Measurements from ENCODE around the gene ARRDC2. TPM values are rescaled to one million over a fixed set of nuclear protein-coding genes. Genes with fewer than 3 reads are reported as not detected.

Gene ARRDC2
- total and polyA plus RNA-seq, 2 of the 13 experiments (the other 11 are each of a cell fraction or from before 2014, with no cell fraction given), result 2.1 to 3.4 TPM

DNA sequence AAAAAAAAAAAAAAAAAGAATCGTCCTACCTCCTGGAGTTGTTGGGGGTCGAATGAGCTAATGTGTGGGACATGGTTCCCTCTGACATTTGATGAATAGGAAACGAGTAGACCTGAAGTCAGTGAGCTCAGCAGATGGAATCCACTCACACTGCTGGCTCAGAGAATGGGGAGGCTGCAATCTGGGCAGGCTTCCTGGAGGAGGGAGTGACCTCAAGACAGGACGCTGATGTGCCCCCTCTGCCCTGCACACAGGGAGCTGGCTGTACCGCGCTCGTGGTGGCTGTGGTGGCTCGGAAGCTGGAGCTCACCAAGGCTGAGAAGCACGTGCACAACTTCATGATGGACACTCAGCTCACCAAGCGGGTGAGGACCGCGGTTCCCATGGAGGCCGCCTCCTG lies 19.8 kb upstream of the ARRDC2 start:
- intact Hi-C loops (cut with micrococcal nuclease; ENCODE audit: unreplicated experiment), result no loop called here
- CTCF ChIA-PET (ENCODE audit: low intra/inter-chr PET ratio, low total read pairs), result no interaction called here
- H3K27ac ChIP-seq (ENCODE audit: extremely low read length, insufficient read depth, low read length), result no peak overlapping the region
- 30% methylated on average over 3 of the region's 13 CpGs for WGBS (ENCODE audit: low lambda C conversion rate)
- H4K20me1 ChIP-seq (ENCODE audit: insufficient read depth, low read length), result no peaks in the 10 kb centered on the region
- no peak overlapping the region for H3K4me2 ChIP-seq (ENCODE audit: low read depth, low read length)
- no peaks in the 10 kb centered on the region for H3K9me3 ChIP-seq (ENCODE audit: low read length)
- H3K79me2 ChIP-seq (ENCODE audit: insufficient read depth, low read length), result no peaks in the 10 kb centered on the region
- peaks cover 7% of the 10 kb centered on the region; the same call in 1 of the 2 replicates for H3K4me1 ChIP-seq (ENCODE audit: insufficient read depth, low read length)
- in situ Hi-C loops (cut with HindIII; ENCODE audit: extremely low pct_ligation_motif_present, low pct_unique_long_range_greater_than_20kb), result no loop called here
- no peak overlapping the region for H3K4me3 ChIP-seq (replicated peaks in 1 of 3; ENCODE audit: insufficient read depth in 1 of 3, low read depth in 2 of 3, low read length in 3 of 3)
- TF ChIP-seq ZNF451 (CRISPR knock-in tag; IDR thresholded peaks at IDR 0.05), result no peak
- no peak for TF ChIP-seq ZNF878 (CRISPR knock-in tag; IDR thresholded peaks at IDR 0.05)
- no peak for TF ChIP-seq ZMYM4 (CRISPR knock-in tag; IDR thresholded peaks at IDR 0.05)
- TF ChIP-seq, protein P1, sequence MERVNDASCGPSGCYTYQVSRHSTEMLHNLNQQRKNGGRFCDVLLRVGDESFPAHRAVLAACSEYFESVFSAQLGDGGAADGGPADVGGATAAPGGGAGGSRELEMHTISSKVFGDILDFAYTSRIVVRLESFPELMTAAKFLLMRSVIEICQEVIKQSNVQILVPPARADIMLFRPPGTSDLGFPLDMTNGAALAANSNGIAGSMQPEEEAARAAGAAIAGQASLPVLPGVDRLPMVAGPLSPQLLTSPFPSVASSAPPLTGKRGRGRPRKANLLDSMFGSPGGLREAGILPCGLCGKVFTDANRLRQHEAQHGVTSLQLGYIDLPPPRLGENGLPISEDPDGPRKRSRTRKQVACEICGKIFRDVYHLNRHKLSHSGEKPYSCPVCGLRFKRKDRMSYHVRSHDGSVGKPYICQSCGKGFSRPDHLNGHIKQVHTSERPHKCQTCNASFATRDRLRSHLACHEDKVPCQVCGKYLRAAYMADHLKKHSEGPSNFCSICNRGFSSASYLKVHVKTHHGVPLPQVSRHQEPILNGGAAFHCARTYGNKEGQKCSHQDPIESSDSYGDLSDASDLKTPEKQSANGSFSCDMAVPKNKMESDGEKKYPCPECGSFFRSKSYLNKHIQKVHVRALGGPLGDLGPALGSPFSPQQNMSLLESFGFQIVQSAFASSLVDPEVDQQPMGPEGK (CRISPR knock-in tag; IDR thresholded peaks at IDR 0.05), result no peak
- no peak for TF ChIP-seq FOXA1 (IDR thresholded peaks at IDR 0.05)
- TF ChIP-seq FOXA1 (CRISPR knock-in tag; IDR thresholded peaks at IDR 0.05), result no peak
- TF ChIP-seq, protein P2, sequence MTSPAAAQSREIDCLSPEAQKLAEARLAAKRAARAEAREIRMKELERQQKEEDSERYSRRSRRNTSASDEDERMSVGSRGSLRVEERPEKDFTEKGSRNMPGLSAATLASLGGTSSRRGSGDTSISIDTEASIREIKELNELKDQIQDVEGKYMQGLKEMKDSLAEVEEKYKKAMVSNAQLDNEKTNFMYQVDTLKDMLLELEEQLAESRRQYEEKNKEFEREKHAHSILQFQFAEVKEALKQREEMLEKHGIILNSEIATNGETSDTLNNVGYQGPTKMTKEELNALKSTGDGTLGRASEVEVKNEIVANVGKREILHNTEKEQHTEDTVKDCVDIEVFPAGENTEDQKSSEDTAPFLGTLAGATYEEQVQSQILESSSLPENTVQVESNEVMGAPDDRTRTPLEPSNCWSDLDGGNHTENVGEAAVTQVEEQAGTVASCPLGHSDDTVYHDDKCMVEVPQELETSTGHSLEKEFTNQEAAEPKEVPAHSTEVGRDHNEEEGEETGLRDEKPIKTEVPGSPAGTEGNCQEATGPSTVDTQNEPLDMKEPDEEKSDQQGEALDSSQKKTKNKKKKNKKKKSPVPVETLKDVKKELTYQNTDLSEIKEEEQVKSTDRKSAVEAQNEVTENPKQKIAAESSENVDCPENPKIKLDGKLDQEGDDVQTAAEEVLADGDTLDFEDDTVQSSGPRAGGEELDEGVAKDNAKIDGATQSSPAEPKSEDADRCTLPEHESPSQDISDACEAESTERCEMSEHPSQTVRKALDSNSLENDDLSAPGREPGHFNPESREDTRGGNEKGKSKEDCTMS (CRISPR knock-in tag; conservative IDR thresholded peaks at IDR 0.05), result no peak
- TF ChIP-seq BRCA1 (CRISPR knock-in tag; IDR thresholded peaks at IDR 0.05), result no peak
- TF ChIP-seq EZH2 (conservative IDR thresholded peaks at IDR 0.05; ENCODE audit: low read depth, low read length), result no peak
- TF ChIP-seq, protein P3, sequence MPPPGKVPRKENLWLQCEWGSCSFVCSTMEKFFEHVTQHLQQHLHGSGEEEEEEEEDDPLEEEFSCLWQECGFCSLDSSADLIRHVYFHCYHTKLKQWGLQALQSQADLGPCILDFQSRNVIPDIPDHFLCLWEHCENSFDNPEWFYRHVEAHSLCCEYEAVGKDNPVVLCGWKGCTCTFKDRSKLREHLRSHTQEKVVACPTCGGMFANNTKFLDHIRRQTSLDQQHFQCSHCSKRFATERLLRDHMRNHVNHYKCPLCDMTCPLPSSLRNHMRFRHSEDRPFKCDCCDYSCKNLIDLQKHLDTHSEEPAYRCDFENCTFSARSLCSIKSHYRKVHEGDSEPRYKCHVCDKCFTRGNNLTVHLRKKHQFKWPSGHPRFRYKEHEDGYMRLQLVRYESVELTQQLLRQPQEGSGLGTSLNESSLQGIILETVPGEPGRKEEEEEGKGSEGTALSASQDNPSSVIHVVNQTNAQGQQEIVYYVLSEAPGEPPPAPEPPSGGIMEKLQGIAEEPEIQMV (CRISPR knock-in tag; IDR thresholded peaks at IDR 0.05; ENCODE audit: low read depth), result no peak
- TF ChIP-seq, protein P4, sequence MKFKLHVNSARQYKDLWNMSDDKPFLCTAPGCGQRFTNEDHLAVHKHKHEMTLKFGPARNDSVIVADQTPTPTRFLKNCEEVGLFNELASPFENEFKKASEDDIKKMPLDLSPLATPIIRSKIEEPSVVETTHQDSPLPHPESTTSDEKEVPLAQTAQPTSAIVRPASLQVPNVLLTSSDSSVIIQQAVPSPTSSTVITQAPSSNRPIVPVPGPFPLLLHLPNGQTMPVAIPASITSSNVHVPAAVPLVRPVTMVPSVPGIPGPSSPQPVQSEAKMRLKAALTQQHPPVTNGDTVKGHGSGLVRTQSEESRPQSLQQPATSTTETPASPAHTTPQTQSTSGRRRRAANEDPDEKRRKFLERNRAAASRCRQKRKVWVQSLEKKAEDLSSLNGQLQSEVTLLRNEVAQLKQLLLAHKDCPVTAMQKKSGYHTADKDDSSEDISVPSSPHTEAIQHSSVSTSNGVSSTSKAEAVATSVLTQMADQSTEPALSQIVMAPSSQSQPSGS (CRISPR knock-in tag; IDR thresholded peaks at IDR 0.05), result no peak
- TF ChIP-seq ZBTB42 (CRISPR knock-in tag; IDR thresholded peaks at IDR 0.05), result no peak
- TF ChIP-seq, protein P5, sequence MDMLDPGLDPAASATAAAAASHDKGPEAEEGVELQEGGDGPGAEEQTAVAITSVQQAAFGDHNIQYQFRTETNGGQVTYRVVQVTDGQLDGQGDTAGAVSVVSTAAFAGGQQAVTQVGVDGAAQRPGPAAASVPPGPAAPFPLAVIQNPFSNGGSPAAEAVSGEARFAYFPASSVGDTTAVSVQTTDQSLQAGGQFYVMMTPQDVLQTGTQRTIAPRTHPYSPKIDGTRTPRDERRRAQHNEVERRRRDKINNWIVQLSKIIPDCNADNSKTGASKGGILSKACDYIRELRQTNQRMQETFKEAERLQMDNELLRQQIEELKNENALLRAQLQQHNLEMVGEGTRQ (IDR thresholded peaks at IDR 0.05; ENCODE audit: low read depth, low read length), result no peak
- TF ChIP-seq, protein P5 (CRISPR knock-in tag; IDR thresholded peaks at IDR 0.05; ENCODE audit: borderline replicate concordance), result no peak
- no peak for TF ChIP-seq NFRKB (IDR thresholded peaks at IDR 0.05)
- no peak for TF ChIP-seq DNMT1 (CRISPR knock-in tag; IDR thresholded peaks at IDR 0.05)
- FAIRE-seq, result no peak
- no peaks in the 10 kb centered on the region for H3K36me3 ChIP-seq (replicated peaks in 1 of 2; ENCODE audit: control insufficient read depth in 1 of 2, insufficient read depth in 2 of 2, low read length in 2 of 2)
- H2AFZ ChIP-seq (ENCODE audit: low read length), result no peak overlapping the region
- POLR2A ChIA-PET, result no interaction called here
- H3K27me3 ChIP-seq (ENCODE audit: control insufficient read depth in 1 of 2, insufficient read depth in 2 of 2, low read length in 2 of 2), result peaks cover 0 to 13% of the 10 kb centered on the region in 2 experiments; a peak in 2 of 5 replicates
- no peak overlapping the region for H3K9ac ChIP-seq (ENCODE audit: insufficient read depth, low read depth, low read length)
- no peak for ATAC-seq
- BruUV-seq (replicated peaks), result no TSS peak
- no peak for DNase-seq (ENCODE audit: low spot score)
